Stimulated activated naive CD4-positive, alpha-beta T cell (primary cell): ENCODE results near the gene TPCN1.

Source experiments
- DNase-seq, 6 experiments: peaks; one replicate each; lab custom pipeline; 2025; lab: John Stamatoyannopoulos, UW

The TPCN1 gene

GRCh38 chr12:113241191-113242025, 20.1 kb downstream of the TPCN1 start:
- no peak for DNase-seq

- DNase-seq, result no peak
Measured at GRCh38 chr12:113242026-113242418, 20.8 kb downstream of the TPCN1 start.

GRCh38 chr12:113242560-113242959, 21.3 kb downstream of the TPCN1 start:
- no peak for DNase-seq

GRCh38 chr12:113244047-113244460, 22.8 kb downstream of the TPCN1 start:
- DNase-seq, result no peak

GRCh38 chr12:113244478-113244958, 23.3 kb downstream of the TPCN1 start:
- no peak for DNase-seq

DNA sequence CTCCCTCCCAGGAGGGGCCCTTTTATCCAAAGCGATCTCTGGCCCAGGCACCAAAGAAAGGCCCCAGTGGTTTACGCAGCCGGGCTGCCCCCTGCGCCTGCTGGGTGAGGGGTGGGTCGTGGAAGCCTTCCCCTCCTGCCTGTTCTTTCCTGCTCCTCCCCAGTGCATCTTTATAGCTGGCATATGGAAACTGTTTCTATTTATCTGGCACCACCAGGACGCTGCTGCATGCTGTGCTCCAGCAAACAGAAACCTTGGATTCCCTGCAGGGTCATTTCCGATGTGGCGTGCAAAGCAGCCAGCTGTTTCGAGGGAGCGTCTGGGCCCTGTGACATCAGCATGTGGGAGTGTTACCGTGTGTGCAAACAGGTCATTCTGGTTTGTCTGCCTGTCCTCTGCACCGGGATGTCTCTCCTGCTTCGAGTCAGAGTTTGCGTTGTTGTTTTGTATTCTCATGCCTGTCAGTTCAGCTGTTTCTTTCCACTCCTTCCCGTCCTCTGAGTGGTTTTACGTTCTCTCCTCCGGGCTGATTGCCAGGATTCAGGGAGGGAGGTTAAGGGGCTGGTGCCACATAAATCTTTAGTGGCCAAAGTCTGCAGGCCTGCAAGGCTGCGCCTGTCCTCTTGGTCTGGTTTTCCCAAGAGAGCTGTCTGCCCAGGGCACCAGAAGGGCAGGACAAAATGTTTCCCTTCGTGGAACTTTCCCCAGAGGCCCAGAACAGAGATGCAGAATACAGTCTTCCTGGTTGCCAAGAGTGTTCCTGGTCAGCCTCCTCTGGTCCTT, 24.6 kb downstream of the TPCN1 start:
- no peak for DNase-seq

DNA sequence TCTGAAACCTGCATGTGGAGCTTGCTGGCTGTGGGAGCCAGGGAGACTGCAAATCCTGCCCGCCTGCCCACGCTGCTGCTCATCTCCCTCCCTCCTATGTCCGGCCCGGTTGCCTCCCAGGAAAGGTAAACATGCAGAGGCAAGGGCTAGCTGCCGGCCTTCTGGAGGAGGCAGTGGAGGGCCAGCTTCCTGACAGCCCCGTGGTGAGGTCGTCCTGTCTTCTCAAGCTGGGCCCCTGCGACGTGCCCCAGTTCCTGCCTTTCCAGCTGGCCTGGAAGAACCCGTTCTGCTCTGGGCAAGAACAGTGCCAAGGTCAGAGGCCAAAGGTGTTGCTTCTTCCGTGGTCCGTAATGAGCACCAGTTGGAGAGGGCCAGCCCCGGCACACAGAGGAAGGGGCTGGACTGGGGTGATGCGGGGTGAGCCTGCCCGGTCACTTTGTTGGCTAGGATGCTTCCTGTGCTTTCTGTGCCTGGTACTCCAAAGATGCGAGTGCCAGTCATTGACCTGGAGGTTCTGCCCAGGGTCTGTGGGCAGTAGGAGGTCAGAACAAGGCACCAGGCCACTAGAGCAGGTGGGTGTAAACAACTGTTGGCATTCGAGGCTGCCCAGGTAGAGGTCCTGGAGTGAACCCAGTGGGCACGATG, 25.3 kb downstream of the TPCN1 start:
- no peak for DNase-seq

DNA sequence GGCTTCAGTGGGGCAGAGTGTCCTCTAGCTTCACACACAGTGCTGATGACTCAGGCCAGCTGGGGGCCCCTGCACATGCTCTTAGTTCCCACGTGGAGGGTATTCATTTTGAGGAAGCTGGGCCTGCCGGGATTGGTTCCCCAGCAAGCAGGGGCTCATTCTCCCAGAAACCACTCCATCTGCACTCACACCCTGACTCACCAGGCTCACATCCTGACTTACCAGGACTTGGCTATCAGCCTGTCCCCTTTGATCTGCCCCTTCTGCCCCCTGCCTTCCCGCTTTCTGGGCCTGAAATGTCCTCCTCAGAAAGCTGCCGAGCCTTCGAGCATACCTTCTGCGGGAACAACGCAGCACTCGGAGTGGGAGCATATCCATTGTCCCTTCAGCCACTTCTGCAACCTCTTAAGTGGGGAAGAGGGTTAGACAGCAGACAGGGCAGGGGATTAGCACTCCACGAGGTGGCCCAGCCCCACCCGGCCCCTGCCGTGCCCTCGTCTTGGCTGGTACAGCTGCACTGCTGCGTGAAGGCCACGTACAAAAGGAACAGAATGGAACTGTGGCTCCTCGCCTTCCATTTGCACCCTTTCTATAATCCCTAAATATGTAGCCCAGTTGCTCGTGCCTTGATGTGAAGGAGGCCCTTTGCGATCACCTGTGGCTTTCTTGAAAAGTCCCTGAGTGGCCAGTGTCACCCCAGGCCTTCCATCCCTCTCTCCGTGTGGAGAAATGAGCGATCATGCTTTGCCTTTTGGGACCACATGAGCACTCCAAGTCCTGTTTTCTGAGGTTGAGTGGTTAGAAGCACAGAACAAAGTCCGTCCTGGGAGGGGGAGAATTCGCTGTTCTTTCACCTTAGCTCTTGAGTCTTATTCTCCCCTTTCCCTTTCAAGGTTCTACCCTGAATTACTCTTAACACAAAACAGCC, 26.1 kb downstream of the TPCN1 start:
- DNase-seq, result no peak

- DNase-seq, result no peak
Measured at GRCh38 chr12:113248051-113248825, 27.0 kb downstream of the TPCN1 start.

- DNase-seq, result no peak
Measured at GRCh38 chr12:113248842-113249435, 27.7 kb downstream of the TPCN1 start.

- no peak for DNase-seq
Measured at GRCh38 chr12:113249546-113249945, 28.3 kb downstream of the TPCN1 start.

DNA sequence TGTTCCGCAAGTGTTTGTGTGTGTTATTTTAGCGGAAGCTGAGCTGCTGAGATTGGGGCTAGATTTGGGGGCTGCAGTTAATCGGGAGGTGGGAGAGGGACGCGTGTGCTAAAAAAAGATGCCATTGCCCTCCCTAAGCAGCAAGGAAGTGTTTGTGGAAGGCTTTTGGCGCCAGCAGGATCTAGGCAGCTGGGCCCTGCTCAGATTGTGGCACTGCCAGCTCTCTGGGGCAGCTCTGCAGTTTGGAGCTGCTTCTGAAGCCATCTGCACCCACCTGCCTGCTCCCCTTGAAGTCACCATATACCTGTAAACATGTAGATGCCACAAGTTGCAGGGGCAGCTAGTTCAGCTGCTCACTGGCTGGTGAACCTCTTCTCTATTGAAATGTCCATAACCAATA, 28.8 kb downstream of the TPCN1 start:
- DNase-seq, result no peak

- no peak for DNase-seq
Measured at GRCh38 chr12:113251404-113252070, 30.3 kb downstream of the TPCN1 start.

DNA sequence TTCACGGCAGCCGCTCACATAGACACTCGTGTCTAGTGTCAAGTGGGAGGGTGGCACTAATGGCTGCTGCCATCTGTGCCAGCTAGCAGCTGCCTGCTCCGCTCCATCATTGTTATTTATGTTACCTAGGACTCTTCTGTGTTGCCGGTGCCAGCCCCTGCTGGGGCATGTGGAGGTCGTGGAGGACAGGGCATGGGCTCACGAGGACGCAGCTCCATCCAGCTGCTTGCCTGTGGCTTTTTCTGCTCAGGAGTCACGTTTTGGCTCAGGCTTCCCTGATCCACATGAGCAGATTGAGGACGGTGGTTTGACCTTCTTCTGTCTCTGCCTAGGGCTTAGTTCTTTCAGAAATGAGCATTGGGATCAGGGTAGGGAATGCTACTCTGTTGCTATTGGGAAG, 31.2 kb downstream of the TPCN1 start:
- no peak for DNase-seq

DNA sequence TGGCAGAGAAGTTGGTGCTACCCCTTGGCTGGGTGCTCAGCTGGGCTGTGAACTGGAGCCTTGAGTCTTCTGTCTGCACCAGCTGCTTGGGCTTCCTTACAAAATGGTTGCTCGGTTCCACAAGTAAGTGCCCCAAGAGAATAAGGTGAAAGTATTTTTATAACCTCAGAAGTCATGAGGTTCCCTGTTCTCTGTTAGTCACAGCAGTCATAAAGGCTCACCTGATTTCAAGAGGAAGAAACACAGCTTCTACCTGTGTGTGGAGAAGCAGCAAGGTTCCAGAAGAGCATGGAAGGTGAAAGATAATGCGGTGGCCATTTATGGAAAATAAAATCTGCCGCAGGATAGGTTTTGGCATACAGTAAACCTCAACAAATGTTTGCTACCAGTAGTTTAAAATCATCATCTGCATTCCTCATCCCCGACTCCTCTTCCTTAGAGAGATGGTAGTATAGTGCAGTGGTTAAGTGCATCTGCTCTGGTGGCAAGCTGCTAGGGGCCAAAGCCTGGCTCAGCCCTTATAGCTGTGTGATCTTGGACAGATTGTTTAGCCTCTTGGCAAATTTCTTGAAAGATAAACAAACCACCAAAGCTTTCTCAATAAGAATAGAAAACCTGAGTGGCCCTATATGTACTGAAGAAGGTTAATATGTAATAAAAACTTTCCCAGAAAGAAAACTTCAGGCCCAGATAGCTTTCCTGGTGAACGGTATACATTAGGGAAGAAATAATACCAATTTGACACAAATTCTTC, 32.4 kb downstream of the TPCN1 start:
- DNase-seq, result no peak

DNA sequence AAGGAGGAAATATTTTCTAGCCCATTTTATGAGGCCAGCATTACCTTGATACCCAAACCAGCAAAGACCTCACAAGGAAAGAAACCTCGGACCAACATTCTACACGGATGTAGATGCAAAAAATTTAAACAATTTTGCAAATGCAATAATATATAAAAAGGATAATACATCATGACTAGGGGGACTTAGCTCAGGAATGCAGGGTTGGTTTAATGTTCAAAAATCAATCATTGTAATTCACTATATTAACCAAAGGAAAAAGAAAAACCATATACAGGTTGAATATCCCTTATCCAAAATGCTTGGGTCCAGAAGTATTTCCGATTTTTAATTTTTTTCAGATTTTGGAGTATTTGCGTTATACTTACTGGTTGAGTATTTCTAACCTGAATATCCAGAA, 33.0 kb downstream of the TPCN1 start:
- no peak for DNase-seq

DNA sequence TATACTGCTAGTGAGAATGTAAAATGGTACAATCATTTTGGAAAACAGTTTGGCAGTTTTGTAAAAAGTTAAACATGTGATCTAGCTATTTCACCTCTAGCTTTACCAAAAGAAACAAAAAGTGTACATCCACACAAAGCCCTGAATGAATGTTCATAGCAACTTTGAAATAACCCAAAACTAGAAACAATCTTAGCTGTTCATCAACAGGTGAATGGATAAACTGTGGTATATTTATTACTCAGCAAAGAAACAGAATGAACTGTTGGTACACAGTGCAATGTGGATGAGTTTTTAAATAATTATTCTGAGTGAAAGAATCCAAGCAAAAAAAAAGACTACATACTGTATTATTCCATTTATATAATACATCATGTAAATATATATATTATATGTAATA, 36.3 kb downstream of the TPCN1 start:
- no peak for DNase-seq

DNA sequence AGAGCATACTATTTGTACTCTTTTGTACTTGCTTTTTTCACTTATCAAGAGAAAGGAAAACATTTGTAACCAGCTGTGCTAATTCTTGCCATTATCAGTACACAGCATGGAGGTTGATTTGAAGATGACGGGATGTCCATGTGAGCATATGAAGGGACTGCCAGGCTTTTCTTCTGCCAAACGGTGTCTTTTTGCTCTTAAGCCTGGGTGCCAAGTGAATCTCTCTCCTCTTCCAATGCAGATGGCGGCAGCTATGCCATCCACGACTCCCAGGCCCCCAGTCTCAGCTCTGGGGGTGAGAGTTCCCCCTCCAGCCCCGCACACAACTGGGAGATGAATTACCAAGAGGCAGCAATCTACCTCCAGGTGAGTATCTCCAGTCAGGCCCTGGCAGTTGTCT, 38.9 kb downstream of the TPCN1 start:
- no peak for DNase-seq
